Right renal pelvis (tissue), 4 donors: Measurements from ENCODE around the gene CTAG1A. TPM values are rescaled to one million over a fixed set of nuclear protein-coding genes. Genes with fewer than 3 reads are reported as not detected.
A peak's percentile ranks its signal among the peaks of the same experiment; 100 is the strongest.
"Not testable (repeated sequence)": the region's sequence is repeated elsewhere in the genome, so short reads cannot be mapped to it uniquely, and the experiment has no call there.

Experiments used
- DNase-seq, 4 donors: peaks; one replicate each; pipeline ENCODE4 v3.0.0-alpha.2; 2013; ENCODE audit warnings: low read depth in 4 of 4, low spot score in 3 of 4, missing footprints in 1 of 4
- polyA plus RNA-seq, 4 donors: library from polyadenylated mRNA; unstranded; fragments of 120-200 nt; gene quantifications; one replicate each; pipeline ENCODE4 v1.2.1, GENCODE V29; 2013; ENCODE audit not compliant: insufficient read length in 4 of 4

CTAG1A gene
- not detected for polyA plus RNA-seq

GRCh38 chrX:154584585-154585183 is at the start of gene CTAG1A:
TSS of gene CTAG1A (plus strand) at chrX:154585133. CDS start at chrX:154585207, 74 bp downstream.
- DNase-seq: not testable (repeated sequence)

- DNase-seq: no peak
These were observed 49.0 kb upstream of the CTAG1A start for GRCh38 chrX:154535892-154536291.

GRCh38 chrX:154539077-154539476 is 45.9 kb upstream of the CTAG1A start:
- DNase-seq: no peak

- not testable (repeated sequence) for DNase-seq
These were observed 44.6 kb upstream of the CTAG1A start for GRCh38 chrX:154540365-154540764.

GRCh38 chrX:154540897-154541535 is 43.9 kb upstream of the CTAG1A start:
- no peak for DNase-seq

- DNase-seq: no peak
These were observed 43.4 kb upstream of the CTAG1A start for GRCh38 chrX:154541589-154541895.

- DNase-seq: no peak
These were observed 42.8 kb upstream of the CTAG1A start for GRCh38 chrX:154541896-154542722.

GRCh38 chrX:154542723-154543424 is 42.1 kb upstream of the CTAG1A start:
- DNase-seq: no peak

GRCh38 chrX:154545673-154546274 is 39.2 kb upstream of the CTAG1A start:
- DNase-seq: no peak

GRCh38 chrX:154546354-154547244 is 38.3 kb upstream of the CTAG1A start, which contains the start of gene G6PD:
TSS of gene G6PD (minus strand) at chrX:154546846. CDS start at chrX:154546155, 691 bp downstream.
- peak in 3 of 4 donors; percentile 24 to 52 (median 45) for DNase-seq

GRCh38 chrX:154547245-154548027 is 37.5 kb upstream of the CTAG1A start, which contains the start of gene IKBKG:
TSS of gene IKBKG (plus strand) at chrX:154547620. CDS start at chrX:154552003, 4,383 bp downstream.
- DNase-seq: peak; percentile 67 to 77 (median 71)

- DNase-seq: no peak
These were observed 37.0 kb upstream of the CTAG1A start for GRCh38 chrX:154548028-154548316.

GRCh38 chrX:154549766-154550165 is 35.2 kb upstream of the CTAG1A start:
- DNase-seq: no peak

- not testable (repeated sequence) for DNase-seq
These were observed 32.7 kb upstream of the CTAG1A start for GRCh38 chrX:154552112-154552806.

- DNase-seq: not testable (repeated sequence)
These were observed 26.8 kb upstream of the CTAG1A start for GRCh38 chrX:154558060-154558690.

- not testable (repeated sequence) for DNase-seq
These were observed 26.0 kb upstream of the CTAG1A start for GRCh38 chrX:154558896-154559295.

GRCh38 chrX:154560326-154560725 is 24.6 kb upstream of the CTAG1A start:
- DNase-seq: not testable (repeated sequence)

- not testable (repeated sequence) for DNase-seq
These were observed 22.6 kb upstream of the CTAG1A start for GRCh38 chrX:154562295-154562694.
